ENCODE results near the gene SMARCAD1.

GRCh38 chr4:94165256-94165655, 42.4 kb upstream of the SMARCAD1 start:
- TF ChIP-seq REST (IDR thresholded peaks at IDR 0.05; ENCODE audit: low read depth): no peak
- TF ChIP-seq MAX (IDR thresholded peaks at IDR 0.05): no peak
- TF ChIP-seq ZBTB7A (IDR thresholded peaks at IDR 0.05; ENCODE audit: low read depth): no peak
- TF ChIP-seq USF1 (IDR thresholded peaks at IDR 0.05): no peak
- no peak for TF ChIP-seq TCF12 (IDR thresholded peaks at IDR 0.05; ENCODE audit: low read depth)
- TF ChIP-seq NFIC (IDR thresholded peaks at IDR 0.05): no peak
- TF ChIP-seq CREB1 (IDR thresholded peaks at IDR 0.05; ENCODE audit: low read depth): no peak
- no peak for TF ChIP-seq EP300 (IDR thresholded peaks at IDR 0.05; ENCODE audit: borderline replicate concordance)
- TF ChIP-seq YY1 (IDR thresholded peaks at IDR 0.05; ENCODE audit: low read depth): no peak
- TF ChIP-seq FOXM1 (IDR thresholded peaks at IDR 0.05; ENCODE audit: borderline replicate concordance, low read depth): no peak
